Measurements from ENCODE around the gene SLC30A9.

SLC30A9 gene

DNA sequence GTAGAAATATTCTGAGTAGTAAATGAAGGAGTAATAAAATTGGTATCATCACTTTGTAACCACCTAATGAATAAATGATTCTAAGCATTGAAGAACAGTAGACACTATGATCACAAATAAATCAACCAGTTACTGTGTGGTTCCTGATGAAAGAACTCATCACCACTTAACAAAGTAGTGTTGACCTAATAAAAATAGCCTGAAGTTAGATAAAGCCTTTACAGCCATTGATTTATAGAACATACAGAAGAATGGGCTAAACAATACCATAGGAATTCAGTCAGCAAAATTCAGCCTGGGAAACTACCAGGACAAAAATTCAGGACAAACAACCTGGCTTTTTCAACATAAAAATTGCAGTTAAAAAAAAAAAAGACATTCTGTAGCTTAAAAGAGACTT lies 9.0 kb downstream of the SLC30A9 start:
- DNase-seq (ENCODE audit: low read depth) = no peak

GRCh38 chr4:42008011-42008786 lies 17.9 kb downstream of the SLC30A9 start:
- DNase-seq (ENCODE audit: low read depth) = no peak

- DNase-seq (ENCODE audit: low read depth) = no peak
These were observed 25.1 kb downstream of the SLC30A9 start for GRCh38 chr4:42015438-42015837.

- no peak for DNase-seq (ENCODE audit: low read depth)
These were observed 28.1 kb downstream of the SLC30A9 start for GRCh38 chr4:42018451-42018850.

GRCh38 chr4:42048394-42048793 lies 58.1 kb downstream of the SLC30A9 start:
- DNase-seq (ENCODE audit: low read depth) = peak; percentile 14

GRCh38 chr4:42050516-42051249 lies 60.4 kb downstream of the SLC30A9 start:
- no peak for DNase-seq (ENCODE audit: low read depth)

GRCh38 chr4:42066402-42066801 lies 76.1 kb downstream of the SLC30A9 start:
- no peak for DNase-seq (ENCODE audit: low read depth)

GRCh38 chr4:42067264-42067663 lies 76.9 kb downstream of the SLC30A9 start:
- DNase-seq (ENCODE audit: low read depth) = no peak

GRCh38 chr4:42070463-42070862 lies 80.1 kb downstream of the SLC30A9 start:
- DNase-seq (ENCODE audit: low read depth) = no peak

GRCh38 chr4:42074294-42074693 lies 84.0 kb downstream of the SLC30A9 start:
- no peak for DNase-seq (ENCODE audit: low read depth)

- DNase-seq (ENCODE audit: low read depth) = no peak
These were observed 88.0 kb downstream of the SLC30A9 start for GRCh38 chr4:42078184-42078801.

DNA sequence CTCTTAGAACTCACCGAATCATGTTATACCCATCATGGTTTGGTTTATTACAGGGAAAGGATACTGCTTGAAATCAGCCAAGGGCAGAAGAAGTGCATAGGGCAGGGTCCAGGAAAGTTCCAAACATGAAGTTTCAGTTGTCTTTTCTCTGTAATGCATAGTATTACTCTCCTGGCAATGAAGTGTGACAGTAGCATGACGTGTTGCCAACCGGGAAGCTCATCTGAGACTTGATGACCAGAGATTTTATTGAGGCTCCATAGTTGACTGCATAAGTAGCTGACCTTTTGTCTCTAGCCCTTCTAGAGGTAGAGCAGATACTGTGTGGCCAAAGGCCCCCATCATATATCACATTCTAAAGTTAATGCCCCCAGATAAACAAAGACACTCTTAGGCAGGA lies 90.0 kb downstream of the SLC30A9 start:
- no peak for DNase-seq (ENCODE audit: low read depth)

DNA sequence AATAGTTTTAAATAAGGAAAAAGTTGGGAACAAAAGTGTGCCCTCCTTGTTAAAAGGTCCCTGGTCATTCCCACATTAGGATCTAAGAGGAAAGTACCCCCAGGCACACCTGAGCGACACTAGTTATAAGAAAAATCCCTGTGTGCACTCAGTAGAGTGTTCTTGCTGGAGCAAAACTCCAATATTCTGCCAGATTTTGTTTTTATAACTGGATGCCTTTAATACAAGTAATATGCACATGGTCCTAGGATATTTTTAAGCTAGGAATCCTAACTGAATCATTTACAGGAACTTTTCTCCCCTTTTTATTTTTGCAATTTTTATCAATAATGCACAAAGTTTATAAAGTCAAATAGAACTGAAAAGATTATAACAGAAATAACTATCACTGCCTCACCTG lies 93.5 kb downstream of the SLC30A9 start:
- no peak for DNase-seq (ENCODE audit: low read depth)

DNA sequence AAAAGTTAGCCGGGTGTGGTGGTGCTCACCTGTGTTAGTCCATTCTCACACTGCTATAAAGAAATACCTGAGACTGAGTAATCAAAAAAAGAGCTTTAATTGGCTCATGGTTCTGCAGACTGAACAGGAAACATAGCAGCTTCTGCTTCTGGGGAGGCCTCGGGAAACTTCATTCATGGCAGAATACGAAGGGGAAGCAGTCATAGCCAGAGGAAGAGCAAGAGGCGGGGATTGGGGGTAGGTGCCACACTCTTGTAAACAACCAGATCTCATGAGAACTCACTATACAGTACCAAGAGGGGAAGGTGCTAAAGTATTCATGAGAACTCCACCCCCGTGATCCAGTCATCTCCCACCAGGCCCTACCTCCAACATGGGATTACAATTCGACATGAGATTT lies 98.1 kb downstream of the SLC30A9 start:
- DNase-seq (ENCODE audit: low read depth) = no peak

DNA sequence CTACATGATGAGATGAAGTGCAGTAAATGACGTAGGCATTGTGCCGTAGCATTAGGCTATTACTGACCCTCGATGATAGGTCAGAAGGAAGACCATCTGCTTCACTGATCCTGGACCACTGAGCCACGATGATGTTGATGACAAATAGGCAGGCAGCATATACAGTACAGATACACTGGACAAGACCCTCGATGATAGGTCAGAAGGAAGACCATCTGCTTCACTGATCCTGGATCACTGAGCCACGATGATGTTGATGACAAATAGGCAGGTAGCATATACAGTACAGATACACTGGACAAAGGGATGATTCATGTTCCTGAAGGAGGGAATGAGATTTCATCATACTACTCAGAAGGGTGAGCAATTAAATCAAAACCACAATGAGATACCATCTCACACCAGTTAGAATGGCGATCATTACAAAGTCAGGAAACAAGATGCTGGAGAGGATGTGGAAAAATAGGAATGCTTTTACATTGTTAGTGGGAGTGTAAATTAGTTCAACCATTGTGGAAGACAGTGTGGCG lies 111.2 kb downstream of the SLC30A9 start:
- peak; percentile 60 for DNase-seq (ENCODE audit: low read depth)

GRCh38 chr4:42104521-42104920 lies 114.2 kb downstream of the SLC30A9 start:
- peak; percentile 23 for DNase-seq (ENCODE audit: low read depth)

- DNase-seq (ENCODE audit: low read depth) = no peak
These were observed 122.5 kb downstream of the SLC30A9 start for GRCh38 chr4:42112846-42113245.

GRCh38 chr4:42119886-42120285 lies 129.6 kb downstream of the SLC30A9 start:
- DNase-seq (ENCODE audit: low read depth) = no peak

GRCh38 chr4:42122237-42122636 lies 131.9 kb downstream of the SLC30A9 start:
- no peak for DNase-seq (ENCODE audit: low read depth)

GRCh38 chr4:42123071-42123644 lies 132.8 kb downstream of the SLC30A9 start:
- no peak for DNase-seq (ENCODE audit: low read depth)

DNA sequence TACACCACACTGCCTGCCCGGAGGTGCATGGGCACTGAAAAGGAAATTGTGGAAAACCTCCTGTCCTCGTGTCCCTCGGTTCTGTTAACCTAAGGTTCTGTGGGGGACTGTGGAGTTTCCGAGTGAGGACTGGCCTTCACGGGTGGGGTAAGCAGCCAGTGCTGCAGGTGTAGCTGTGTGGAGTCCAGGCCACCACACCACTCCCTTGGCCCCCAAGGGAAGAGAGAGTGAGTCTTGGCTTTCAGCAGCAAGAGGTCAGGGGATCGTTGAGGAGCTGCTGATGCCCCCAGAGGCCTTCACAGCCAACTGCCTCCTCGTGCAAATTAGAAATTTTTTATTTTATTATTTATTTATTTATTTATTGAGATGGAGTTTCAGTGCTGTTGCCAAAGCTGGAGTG lies 141.8 kb downstream of the SLC30A9 start:
- DNase-seq (ENCODE audit: low read depth) = no peak

- no peak for DNase-seq (ENCODE audit: low read depth)
These were observed 142.7 kb downstream of the SLC30A9 start for GRCh38 chr4:42133006-42133405.

DNA sequence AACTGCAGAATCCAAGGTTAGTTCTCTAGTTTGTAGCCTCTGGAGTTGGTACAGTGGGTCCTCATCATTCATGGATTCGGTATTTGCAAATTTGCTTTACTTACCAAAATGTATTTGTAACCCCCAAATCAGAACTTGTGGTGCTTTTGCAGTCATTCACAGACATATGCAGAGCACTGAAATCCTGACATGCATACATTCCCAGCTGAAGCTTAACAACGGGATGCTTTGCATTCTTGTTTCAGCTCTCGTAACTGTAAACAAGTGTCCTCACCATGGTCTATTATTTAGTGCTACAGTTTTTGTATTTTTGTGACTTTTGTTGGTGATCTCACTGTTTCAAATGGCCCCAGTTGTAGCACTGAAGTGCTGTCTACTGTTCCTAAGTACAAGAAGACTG lies 146.0 kb downstream of the SLC30A9 start:
- DNase-seq (ENCODE audit: low read depth) = no peak
